OCI-M2 (cell line): Measurements from ENCODE around the gene CD83.

ENCODE experiments used
- DNase-seq: peaks from one replicate; lab custom pipeline; 2025; ENCODE audit not compliant: unreplicated experiment; lab: John Stamatoyannopoulos, UW

CD83 gene

GRCh38 chr6:14091339-14091978 is 26.1 kb upstream of the CD83 start:
- no peak for DNase-seq

GRCh38 chr6:14092316-14092715 is 25.3 kb upstream of the CD83 start:
- DNase-seq = no peak

- no peak for DNase-seq
These were observed 24.5 kb upstream of the CD83 start for GRCh38 chr6:14092838-14093789.

DNA sequence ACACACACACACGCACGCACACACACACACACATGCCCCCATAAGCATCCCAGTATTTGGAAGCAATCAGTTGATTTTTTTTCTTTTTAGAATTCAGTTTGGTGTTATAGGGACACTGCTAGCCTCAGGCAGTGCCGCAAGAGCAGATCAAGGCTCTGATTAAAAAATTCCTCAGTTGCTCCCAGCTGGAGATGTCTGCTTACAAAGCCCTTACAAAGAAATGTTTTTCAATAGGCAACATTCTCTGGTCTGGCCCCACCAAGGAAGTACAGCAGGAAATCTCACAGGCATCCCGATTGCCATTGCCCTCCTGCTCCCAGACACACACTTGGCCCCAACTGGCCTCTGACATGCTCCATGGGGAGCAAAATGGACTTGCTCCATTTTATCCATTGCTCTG is 22.9 kb upstream of the CD83 start:
- DNase-seq = no peak

DNA sequence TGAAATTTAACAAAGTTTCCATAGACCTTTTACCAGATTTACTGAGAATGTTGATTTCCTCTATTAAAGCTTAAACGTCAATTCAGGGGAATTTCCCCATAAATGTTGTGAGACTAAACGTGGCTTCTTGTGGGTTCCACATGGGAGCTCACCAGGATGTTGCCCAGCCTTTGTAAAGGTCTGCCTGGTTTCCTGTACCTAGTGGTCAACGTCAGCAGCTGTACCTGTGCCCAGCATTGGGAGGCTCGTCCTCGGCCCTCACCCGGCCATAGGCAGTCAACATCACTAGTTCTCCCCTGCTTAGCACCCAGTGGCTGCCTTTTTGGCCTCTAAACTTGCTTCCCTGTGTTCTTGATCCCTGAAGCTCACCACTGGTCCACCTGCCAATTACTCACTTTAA is 22.1 kb upstream of the CD83 start:
- no peak for DNase-seq

DNA sequence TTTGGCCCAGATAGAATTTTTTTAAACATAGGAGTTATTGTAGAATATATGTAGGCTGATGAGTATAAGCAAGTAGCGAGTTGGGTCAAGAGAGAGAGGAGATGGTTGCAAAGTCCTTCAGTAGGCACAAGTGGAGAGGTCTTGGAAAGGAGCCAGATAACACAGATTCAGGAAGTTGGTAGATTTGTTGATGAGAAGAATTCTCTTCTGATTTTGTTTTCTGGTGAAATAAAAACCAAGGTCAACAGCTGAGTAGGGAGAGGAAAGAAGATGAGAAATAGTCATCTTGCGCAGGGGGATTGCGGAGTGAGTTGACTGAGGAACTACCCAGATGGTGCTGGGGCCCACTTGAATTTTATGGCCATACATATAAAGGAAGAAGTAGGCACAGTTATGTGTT is 17.4 kb upstream of the CD83 start:
- DNase-seq = no peak

- DNase-seq = no peak
These were observed 16.6 kb upstream of the CD83 start for GRCh38 chr6:14100966-14101365.

GRCh38 chr6:14102383-14102782 is 15.2 kb upstream of the CD83 start:
- no peak for DNase-seq

- DNase-seq = no peak
These were observed 12.0 kb upstream of the CD83 start for GRCh38 chr6:14105547-14105946.

DNA sequence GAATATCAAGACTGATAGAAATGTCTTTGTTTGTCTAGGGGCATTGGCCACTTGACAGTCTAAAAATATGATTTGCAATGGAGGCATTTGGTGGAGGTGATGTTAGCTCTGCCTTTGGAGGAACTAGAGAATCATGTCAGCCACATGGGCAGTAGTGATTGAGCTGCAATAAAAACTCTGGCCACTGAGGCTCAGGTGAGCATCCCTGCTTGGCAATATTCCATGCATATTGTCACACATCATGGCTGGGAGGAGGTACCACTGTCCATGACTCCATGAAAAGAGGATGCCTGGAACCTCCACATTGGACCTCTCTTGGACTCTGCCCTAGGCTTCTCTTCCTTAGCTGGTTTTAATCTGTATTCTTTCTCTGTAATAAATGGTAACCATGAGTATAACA is 10.6 kb upstream of the CD83 start:
- DNase-seq = no peak

DNA sequence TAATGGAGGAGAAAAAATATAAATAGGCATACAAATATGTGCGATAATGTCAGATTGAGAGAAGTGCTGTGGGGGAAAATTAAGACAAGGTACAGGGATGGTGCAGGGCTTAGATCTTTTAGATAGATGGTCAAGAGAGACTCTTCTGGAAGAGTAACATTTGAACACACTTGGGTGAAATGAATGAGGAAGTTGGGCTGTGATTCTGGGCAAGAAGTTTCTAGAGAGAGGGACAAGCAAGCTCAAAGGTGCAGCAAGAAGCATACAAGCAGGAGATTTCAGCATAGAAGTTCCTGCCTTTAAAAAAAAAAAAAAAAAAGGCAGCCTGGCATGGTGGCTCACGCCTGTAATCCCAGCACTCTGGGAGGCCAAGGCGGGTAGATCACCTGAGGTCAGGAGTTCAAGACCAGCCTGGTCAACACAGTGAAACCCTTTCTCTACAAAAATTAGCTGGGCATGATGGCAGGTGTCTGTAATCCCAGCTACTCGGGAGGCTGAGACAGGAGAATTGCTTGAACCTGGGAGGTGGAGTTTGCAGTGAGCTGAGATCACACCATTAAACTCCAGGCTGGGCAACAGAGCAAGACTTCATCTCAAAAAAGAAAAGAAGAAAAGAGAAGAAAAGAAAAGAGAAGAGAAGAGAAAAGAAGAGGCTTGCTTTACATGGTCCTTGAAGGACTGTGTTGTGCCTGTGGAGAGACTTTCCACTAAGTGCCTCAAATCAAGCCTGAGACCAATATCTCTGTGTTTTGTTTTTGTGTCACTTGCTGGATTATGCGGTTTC is 9.7 kb upstream of the CD83 start:
- DNase-seq = no peak

GRCh38 chr6:14108571-14109410 is 8.8 kb upstream of the CD83 start:
- DNase-seq = no peak

GRCh38 chr6:14109411-14109826 is 8.2 kb upstream of the CD83 start:
- DNase-seq = no peak

DNA sequence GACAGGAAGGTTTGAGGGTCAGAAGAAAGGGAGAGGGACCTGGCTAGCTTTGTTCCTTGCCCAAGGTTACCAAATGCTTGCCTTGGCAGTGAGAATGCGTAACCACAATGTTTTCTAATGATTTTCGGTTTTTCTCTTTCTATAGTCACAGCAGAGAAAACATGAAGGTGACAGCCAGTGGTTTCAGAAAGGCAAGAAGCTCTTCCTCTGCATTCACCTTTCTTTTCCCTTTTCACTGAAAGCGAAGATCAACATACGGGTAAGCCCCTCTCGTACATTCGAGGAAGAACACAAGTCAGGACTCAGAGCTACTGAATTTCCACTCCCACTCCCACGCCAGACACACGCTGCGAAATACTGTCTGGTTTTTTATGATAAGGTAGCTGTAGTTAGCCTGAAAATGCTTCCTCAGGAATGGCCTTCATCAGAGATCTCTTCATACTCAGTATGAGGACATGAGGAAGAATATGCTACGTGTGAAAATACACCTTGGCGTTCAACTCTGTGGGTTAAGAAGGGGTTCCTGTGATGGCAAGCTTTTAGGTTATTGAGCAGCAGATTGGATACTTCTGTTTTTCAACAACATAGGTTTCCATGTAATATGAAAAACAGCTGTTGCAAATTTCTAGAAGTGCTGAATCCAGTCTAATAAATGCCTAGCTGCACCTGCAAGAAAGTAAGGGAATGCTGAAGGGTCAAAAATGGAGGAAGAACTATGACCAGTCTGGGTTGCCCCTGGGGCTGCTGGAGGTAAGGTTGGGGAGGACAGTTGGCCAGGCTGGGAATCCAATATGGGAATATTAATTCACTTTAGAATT is 7.4 kb upstream of the CD83 start:
- DNase-seq = no peak

DNA sequence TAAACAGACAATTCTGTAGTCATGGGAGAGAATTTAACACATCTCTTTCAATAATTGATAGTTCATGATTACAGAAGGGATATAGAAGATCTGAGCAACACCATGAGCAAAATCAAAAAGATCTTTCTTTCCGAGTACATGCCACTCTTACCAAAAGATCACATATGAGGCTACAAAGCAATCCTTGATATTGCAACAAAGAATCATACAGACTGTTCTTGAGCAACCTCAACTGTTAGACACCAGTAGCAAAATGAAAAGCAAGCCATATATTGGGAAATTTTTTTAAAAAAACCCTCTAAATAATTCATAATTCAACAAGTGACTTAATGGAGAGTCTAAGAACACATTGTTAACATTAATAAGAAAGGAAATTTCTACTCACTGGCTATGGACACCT is 3.6 kb upstream of the CD83 start:
- DNase-seq = no peak

DNA sequence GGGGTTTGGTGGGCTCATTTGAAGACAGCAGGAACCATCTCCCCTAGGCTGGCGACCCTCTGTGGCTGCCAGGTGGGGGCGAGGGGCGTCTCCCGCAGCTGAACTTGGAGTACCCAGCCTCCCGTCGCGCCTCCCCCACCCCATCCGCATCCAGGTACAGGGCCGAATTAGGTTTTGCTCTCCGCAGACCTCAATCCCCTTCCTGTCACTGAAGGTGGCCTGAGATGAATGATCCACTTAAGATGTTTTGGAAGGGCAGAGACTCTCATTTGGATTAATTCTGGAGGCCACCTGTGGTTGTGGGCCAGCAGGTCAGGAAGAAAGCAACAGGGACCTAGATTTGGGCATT is 493 bp downstream of the CD83 start:
- DNase-seq = no peak

GRCh38 chr6:14118446-14118845 is 874 bp downstream of the CD83 start:
- DNase-seq = no peak

DNA sequence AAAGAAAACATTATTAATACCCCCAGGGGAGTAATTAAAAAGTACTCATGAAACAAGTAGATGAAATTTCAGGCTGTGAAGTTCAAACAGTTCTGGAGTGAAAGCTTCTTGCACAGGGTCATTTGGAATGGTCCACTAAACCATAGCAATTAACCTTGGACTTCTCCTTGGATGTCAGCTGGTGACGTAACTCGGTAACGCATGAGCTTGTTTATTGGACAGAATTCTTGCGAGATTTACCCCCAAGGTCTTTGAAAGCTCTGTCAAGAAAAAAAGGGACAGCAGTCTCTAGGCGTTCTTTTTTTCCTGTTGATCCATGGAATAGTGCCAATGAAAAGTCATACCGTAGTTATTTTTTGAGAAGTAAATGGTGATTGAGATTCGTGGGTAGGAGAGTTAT is 2.2 kb downstream of the CD83 start:
- DNase-seq = no peak

GRCh38 chr6:14120546-14120945 is 3.0 kb downstream of the CD83 start:
- DNase-seq = no peak

- no peak for DNase-seq
These were observed 4.4 kb downstream of the CD83 start for GRCh38 chr6:14121936-14122344.
